GM10248 (cell line): ENCODE results near the gene NFKBIE.

Experiments
- CTCF ChIA-PET: fragments of 300-600 bp; sonication (Branson Sonifier 250); formaldehyde crosslinking; extraction: SDS; loops from one replicate; lab custom pipeline; 2021; ENCODE audit warnings: antibody characterized with exemption; lab: Yijun Ruan, JAX
- POLR2A ChIA-PET: fragments of 350-650 bp; sonication (Branson Sonifier 250); formaldehyde crosslinking; extraction: SDS; loops from one replicate; lab custom pipeline; 2020; ENCODE audit warnings: antibody characterized with exemption; lab: Yijun Ruan, JAX
- DNase-seq: peaks from one replicate; pipeline ENCODE4 v3.0.0; 2012; ENCODE audit errors: extremely low spot score
- TF ChIP-seq, protein P1 (sequence below): IDR thresholded peaks from 2 replicates; pipeline ENCODE4 v1.5.1; 2012; ENCODE audit warnings: mild to moderate bottlenecking, low read depth; ENCODE audit errors: extremely low read depth, missing control alignments, control extremely low read depth

Gene NFKBIE

GRCh38 chr6:44235891-44236516 is 29.3 kb downstream of the NFKBIE start:
- TF ChIP-seq, protein P1, sequence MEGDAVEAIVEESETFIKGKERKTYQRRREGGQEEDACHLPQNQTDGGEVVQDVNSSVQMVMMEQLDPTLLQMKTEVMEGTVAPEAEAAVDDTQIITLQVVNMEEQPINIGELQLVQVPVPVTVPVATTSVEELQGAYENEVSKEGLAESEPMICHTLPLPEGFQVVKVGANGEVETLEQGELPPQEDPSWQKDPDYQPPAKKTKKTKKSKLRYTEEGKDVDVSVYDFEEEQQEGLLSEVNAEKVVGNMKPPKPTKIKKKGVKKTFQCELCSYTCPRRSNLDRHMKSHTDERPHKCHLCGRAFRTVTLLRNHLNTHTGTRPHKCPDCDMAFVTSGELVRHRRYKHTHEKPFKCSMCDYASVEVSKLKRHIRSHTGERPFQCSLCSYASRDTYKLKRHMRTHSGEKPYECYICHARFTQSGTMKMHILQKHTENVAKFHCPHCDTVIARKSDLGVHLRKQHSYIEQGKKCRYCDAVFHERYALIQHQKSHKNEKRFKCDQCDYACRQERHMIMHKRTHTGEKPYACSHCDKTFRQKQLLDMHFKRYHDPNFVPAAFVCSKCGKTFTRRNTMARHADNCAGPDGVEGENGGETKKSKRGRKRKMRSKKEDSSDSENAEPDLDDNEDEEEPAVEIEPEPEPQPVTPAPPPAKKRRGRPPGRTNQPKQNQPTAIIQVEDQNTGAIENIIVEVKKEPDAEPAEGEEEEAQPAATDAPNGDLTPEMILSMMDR, result no peak
- DNase-seq, result no peak
- POLR2A ChIA-PET, result no interaction called here
- CTCF ChIA-PET, result interaction anchor here (1.3 to 6.2 kb wide), 10 partner anchors 9 to 161 kb away, joined by 4 to 116 read pairs (median 10); partner anchors contain the start of genes HSP90AB1, SLC29A1 and SLC35B2

GRCh38 chr6:44235269-44235668 is 30.1 kb downstream of the NFKBIE start:
- TF ChIP-seq, protein P1, result no peak
- ChIA-PET CTCF (interaction anchor here (0.9 to 6.2 kb wide), 16 partner anchors 9 to 145 kb away, joined by 3 to 116 read pairs (median 4); partner anchors contain the start of genes HSP90AB1, SLC29A1 and SLC35B2), POLR2A (no interaction called here)
- DNase-seq, result no peak

DNA sequence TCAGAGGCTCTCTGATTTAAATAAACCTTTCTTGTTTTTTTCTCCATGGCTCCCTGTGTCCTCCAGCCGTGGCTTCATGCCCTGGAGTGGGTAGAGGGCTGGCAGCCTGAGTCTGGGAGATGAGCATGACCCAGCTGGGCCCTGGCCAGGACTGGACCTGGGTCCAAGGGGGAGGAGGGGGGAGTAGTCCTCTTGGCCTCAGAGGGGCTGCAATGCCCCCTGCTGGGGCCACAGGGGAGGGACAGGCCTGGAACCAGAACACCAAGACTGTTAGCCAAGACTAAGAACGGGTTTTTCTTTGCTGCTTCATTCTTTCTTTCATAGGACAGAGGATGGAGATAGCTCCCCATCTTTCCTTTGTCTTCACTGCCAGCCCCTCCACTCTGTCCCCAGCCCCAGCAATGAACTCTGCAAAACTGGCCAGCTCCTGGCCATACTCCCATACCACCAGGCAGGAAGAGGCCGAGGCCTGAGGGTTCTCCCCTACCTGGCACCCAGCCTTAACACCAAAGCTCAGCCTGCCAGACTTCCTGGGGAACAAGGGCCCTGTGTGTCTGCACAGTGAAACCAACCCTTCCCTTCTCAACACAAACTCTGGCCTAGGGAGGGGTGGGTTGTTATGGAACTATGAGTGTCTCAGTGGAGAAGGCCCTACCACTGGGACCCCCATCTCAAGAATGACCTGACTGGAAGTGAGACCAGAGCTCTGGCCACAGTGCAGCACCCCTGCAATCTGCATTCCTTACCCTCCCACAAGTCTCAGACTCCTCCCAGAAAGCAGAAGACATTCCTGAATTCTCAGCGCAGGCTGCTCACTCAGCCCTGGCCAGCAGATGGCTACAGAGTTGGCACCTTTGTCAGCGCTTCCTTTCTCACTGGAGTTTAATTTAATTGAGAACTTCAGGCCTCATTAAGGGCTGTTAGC is 31.0 kb downstream of the NFKBIE start:
- no peak for DNase-seq
- ChIA-PET POLR2A (interaction anchor here (0.6 kb wide), 1 partner anchor 13 kb away, joined by 3 read pairs; no protein-coding TSS in a partner anchor), CTCF (interaction anchor here (0.8 to 6.2 kb wide), 29 partner anchors 10 to 155 kb away, joined by 3 to 116 read pairs (median 4); partner anchors contain the start of genes HSP90AB1, MYMX, SLC29A1 and SLC35B2)
- TF ChIP-seq, protein P1, result peak; percentile 83

- TF ChIP-seq, protein P1, result no peak
- POLR2A ChIA-PET, result interaction anchor here (0.6 kb wide), 1 partner anchor 12 kb away, joined by 3 read pairs; no protein-coding TSS in a partner anchor
- CTCF ChIA-PET, result interaction anchor here (0.9 to 6.2 kb wide), 21 partner anchors 10 to 155 kb away, joined by 3 to 116 read pairs (median 4); partner anchors contain the start of genes HSP90AB1, MYMX, SLC29A1 and SLC35B2
- DNase-seq, result no peak
Observed at GRCh38 chr6:44233567-44234100, 31.7 kb downstream of the NFKBIE start.

DNA sequence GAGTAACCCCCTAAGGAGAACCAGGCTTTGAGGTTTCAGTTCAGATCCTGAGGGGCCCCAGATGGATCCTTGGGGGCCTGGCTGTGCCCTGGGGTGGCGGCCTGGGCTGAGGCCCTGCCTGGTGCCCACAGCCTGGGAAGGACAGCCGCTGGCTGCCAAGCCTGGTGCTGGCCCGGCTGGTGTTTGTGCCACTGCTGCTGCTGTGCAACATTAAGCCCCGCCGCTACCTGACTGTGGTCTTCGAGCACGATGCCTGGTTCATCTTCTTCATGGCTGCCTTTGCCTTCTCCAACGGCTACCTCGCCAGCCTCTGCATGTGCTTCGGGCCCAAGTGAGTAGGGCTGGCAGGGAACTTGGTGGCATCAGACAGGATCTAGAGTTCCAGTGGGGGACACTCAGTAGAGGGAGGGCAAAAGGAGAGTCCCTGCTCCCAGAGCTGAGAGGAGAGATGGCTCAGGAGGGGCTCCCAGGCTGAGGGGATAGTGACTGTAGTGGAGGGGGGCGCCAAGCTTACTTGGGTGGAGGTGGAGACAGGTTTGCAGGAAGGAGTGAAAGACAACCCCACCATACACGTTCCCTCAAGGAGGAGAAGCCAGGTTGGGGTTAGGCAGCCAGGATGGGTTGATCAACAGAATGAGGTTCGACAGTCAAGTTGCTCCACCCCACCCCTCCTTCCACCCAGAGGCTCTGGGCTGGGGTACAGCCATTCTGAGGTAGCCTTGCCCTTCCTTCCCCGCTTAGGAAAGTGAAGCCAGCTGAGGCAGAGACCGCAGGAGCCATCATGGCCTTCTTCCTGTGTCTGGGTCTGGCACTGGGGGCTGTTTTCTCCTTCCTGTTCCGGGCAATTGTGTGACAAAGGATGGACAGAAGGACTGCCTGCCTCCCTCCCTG is 32.4 kb downstream of the NFKBIE start:
- POLR2A ChIA-PET, result no interaction called here
- TF ChIP-seq, protein P1, result no peak

GRCh38 chr6:44231426-44231825 is 33.9 kb downstream of the NFKBIE start:
- CTCF ChIA-PET, result interaction anchor here (1.1 to 6.2 kb wide), 2 partner anchors 13 to 44 kb away, joined by 3 to 56 read pairs; partner anchors contain the start of gene HSP90AB1
- peak; percentile 2 for DNase-seq
- POLR2A ChIA-PET, result interaction anchor here (0.8 kb wide), 1 partner anchor 25 kb away, joined by 3 read pairs; no protein-coding TSS in a partner anchor

More for the DNA sequence above, 32.4 kb downstream of the NFKBIE start:
- no peak for DNase-seq
- CTCF ChIA-PET, result interaction anchor here (1.0 to 6.2 kb wide), 10 partner anchors 9 to 136 kb away, joined by 3 to 116 read pairs (median 6); partner anchors contain the start of genes HSP90AB1 and SLC29A1
